ENCODE results near the gene FGD6.

Gene FGD6

GRCh38 chr12:95085612-95086011 lies 131.7 kb downstream of the FGD6 start:
- DNase-seq (ENCODE audit: low read depth) = no peak

GRCh38 chr12:95083938-95084337 lies 133.3 kb downstream of the FGD6 start:
- peak; percentile 69 for DNase-seq (ENCODE audit: low read depth)

GRCh38 chr12:95083471-95083870 lies 133.8 kb downstream of the FGD6 start:
- no peak for DNase-seq (ENCODE audit: low read depth)

- peak; percentile 76 for DNase-seq (ENCODE audit: low read depth)
Observed at GRCh38 chr12:95077341-95077740, 139.9 kb downstream of the FGD6 start.

- DNase-seq (ENCODE audit: low read depth) = no peak
Observed at GRCh38 chr12:95074766-95075165, 142.5 kb downstream of the FGD6 start.

GRCh38 chr12:95073698-95074520 lies 143.4 kb downstream of the FGD6 start:
- no peak for DNase-seq (ENCODE audit: low read depth)

- peak; percentile 94 for DNase-seq (ENCODE audit: low read depth)
Observed at GRCh38 chr12:95072900-95073697, 144.2 kb downstream of the FGD6 start, which contains the start of gene NR2C1. NR2C1 (minus strand) TSS chr12:95073618; CDS start chr12:95067384, 6,234 bp downstream.

- no peak for DNase-seq (ENCODE audit: low read depth)
Observed at GRCh38 chr12:95070378-95070777, 146.9 kb downstream of the FGD6 start.

GRCh38 chr12:95066091-95066855 lies 151.0 kb downstream of the FGD6 start:
- DNase-seq (ENCODE audit: low read depth) = no peak

GRCh38 chr12:95060951-95061350 lies 156.3 kb downstream of the FGD6 start:
- DNase-seq (ENCODE audit: low read depth) = no peak

GRCh38 chr12:95059984-95060383 lies 157.3 kb downstream of the FGD6 start:
- DNase-seq (ENCODE audit: low read depth) = no peak

- no peak for DNase-seq (ENCODE audit: low read depth)
Observed at GRCh38 chr12:95057424-95057823, 159.8 kb downstream of the FGD6 start.

- DNase-seq (ENCODE audit: low read depth) = no peak
Observed at GRCh38 chr12:95055057-95055456, 162.2 kb downstream of the FGD6 start.

GRCh38 chr12:95054206-95054605 lies 163.1 kb downstream of the FGD6 start:
- DNase-seq (ENCODE audit: low read depth) = no peak

GRCh38 chr12:95051241-95051640 lies 166.0 kb downstream of the FGD6 start:
- DNase-seq (ENCODE audit: low read depth) = no peak

GRCh38 chr12:95037906-95038305 lies 179.4 kb downstream of the FGD6 start:
- DNase-seq (ENCODE audit: low read depth) = no peak

- DNase-seq (ENCODE audit: low read depth) = no peak
Observed at GRCh38 chr12:95034750-95035149, 182.5 kb downstream of the FGD6 start.
